SU-DHL-6 (cell line): ENCODE results near the gene SCRN2.

Source experiments
- CTCF ChIP-seq: fragments of 200-600 bp; sonication (generic); IDR thresholded peaks from one replicate; pipeline ENCODE4 v1.5.1; 2017; ENCODE audit warnings: antibody characterized with exemption, mild to moderate bottlenecking, low read length, moderate library complexity; ENCODE audit not compliant: insufficient read depth, poor library complexity, severe bottlenecking
- EZH2phosphoT487 ChIP-seq: fragments of 200-600 bp; sonication (generic), shearing (Covaris generic); conservative IDR thresholded peaks from 2 replicates; pipeline ENCODE4 v1.6.1; 2018; ENCODE audit warnings: mild to moderate bottlenecking, antibody characterized with exemption, low read length, moderate library complexity, mixed read lengths

GRCh38 chr17:47810901-47811635, 30.0 kb downstream of the SCRN2 start:
- no peak for TF ChIP-seq CTCF
- TF ChIP-seq EZH2phosphoT487: no peak
